Heart right ventricle (tissue), 16 donors: Measurements from ENCODE around the gene HACD4. TPM values are rescaled to one million over a fixed set of nuclear protein-coding genes. Genes with fewer than 3 reads are reported as not detected.

Source experiments
- ATAC-seq, 8 donors: fragments of 200-7000 bp; cut with Tn5 transposase; one replicate each; pipeline ENCODE4 v1.9.1; 2020; ENCODE audit warnings: mild to moderate bottlenecking in 8 of 8, moderate library complexity in 8 of 8, moderate number of reproducible peaks in 1 of 8
- DNase-seq, 2 donors: peaks; one replicate each; pipeline ENCODE4 v3.0.0-alpha.2; 2020
- H3K27ac ChIP-seq, 10 donors: fragments of 200-600 bp; sonication (generic) in 2 of 10; one replicate each; pipeline versions ENCODE4 v1.5.0 to v1.8.0; 2020 to 2022; ENCODE audit warnings: mild to moderate bottlenecking in 3 of 10
- H3K27me3 ChIP-seq, 7 donors: fragments of 200-600 bp; one replicate each; pipeline ENCODE4 v1.8.0; 2021 to 2022; ENCODE audit warnings: mild to moderate bottlenecking in 2 of 7
- H3K36me3 ChIP-seq, 9 donors: fragments of 200-600 bp; sonication (generic) in 1 of 9; one replicate each; pipeline versions ENCODE4 v1.5.0 to v1.8.0; 2020 to 2022; ENCODE audit warnings: mild to moderate bottlenecking in 2 of 9
- H3K4me1 ChIP-seq, 9 donors: fragments of 200-600 bp; sonication (generic) in 1 of 9; one replicate each; pipeline versions ENCODE4 v1.5.0 to v1.8.0; 2020 to 2022; ENCODE audit warnings: mild to moderate bottlenecking in 4 of 9
- H3K4me3 ChIP-seq, 10 donors: fragments of 200-600 bp; sonication (generic) in 2 of 10; one replicate each; pipeline versions ENCODE4 v1.5.0 to v1.8.0; 2020 to 2022; ENCODE audit warnings: mild to moderate bottlenecking in 7 of 10, moderate library complexity in 2 of 10
- H3K9me3 ChIP-seq, 11 donors: fragments of 200-600 bp in 10 of 11; sonication (generic) in 2 of 11; one replicate each; pipeline versions ENCODE4 v1.5.0 to v1.8.0; 2013 to 2022; ENCODE audit warnings: mild to moderate bottlenecking in 2 of 11, control low read depth in 1 of 11, moderate library complexity in 1 of 11
- CTCF ChIP-seq, 9 donors: fragments of 200-600 bp; sonication (generic) in 2 of 9; IDR thresholded peaks; one replicate each; pipeline versions ENCODE4 v1.5.0 to v1.8.0; 2021 to 2022; ENCODE audit warnings: antibody characterized with exemption in 9 of 9, mild to moderate bottlenecking in 5 of 9, moderate library complexity in 1 of 9
- WGBS, 2 donors: extraction: QIAGEN DNeasy Blood & Tissue Kit; methylation state at CpG; one replicate each; pipeline ENCODE4 v1.1.7; 2013; ENCODE audit warnings: inconsistent platforms in 1 of 2; 5-methylcytosine and 5-hydroxymethylcytosine counted together
- intact Hi-C, 10 donors: fragments of 100-400 bp; cut with DNase I; formaldehyde crosslinking; loops; one replicate each; pipeline versions ENCODE4 v1.11.1 to v1.14.2; 2022
- polyA plus RNA-seq, 2 donors: library from polyadenylated mRNA; stranded (reverse); fragments of 200-250 nt; gene quantifications; one replicate each; pipeline ENCODE4 v1.2.3, GENCODE V29; 2013
- total RNA-seq, 10 donors: library from RNA; stranded (reverse); fragmentation: NEBNext Ultra II Directional in 3 of 10; extraction: Animal tissue kit (Norgen Biotek cat#: 25700) in 3 of 10; gene quantifications; one replicate each; pipeline versions ENCODE4 v1.2.1 to v1.2.4, GENCODE V29; 2021 to 2023
- donor health status: Arrhythmogenic right ventricular cardiomyopathy.
- donor health status: ischemic (EF 13 %, LVEDD 7.1; RV severe dilation, severe dysfunction).
- donor health status: healthy with polysubstance abuse.
- donor health status: DM: no; HTN: yes; CAD: no.
- donor health status: DM: no; HTN: no; CAD: no.
- donor health status: ischemic (EF 25% LVEDD 6.9; RV normal size, moderate dysfunction).
- donor health status: ischemic (EF 25% LVEDD 5.7; RV mildly dilated, moderate dysfunction).
- donor health status: healthy.
- donor health status: DM: yes; HTN: yes; CAD: no.
- donor health status: Ischemic cardiomyopathy.
- donor health status: ischemic (EF 35%, LVEDD 5.7; RV mildly dilated, moderate dysfunction).
- donor health status: nonischemic (EF 11% LVEDD 7.7; RV severe dilation, severe dysfunction).
- donor health status: DM: yes; HTN: yes; CAD: no.
- donor health status: PGD.
- donor health status: ischemic (EF 29% LVEDD 5.4; RV normal size, mild dysfunction).
- donor health status: nonischemic (EF 23%, LVEDD 6.1; RV moderate dilation, normal function).

The HACD4 gene
- total and polyA plus RNA-seq, 12 donors = 0.23 to 1.9 (median 0.61) TPM

- H3K27ac ChIP-seq = peak overlapping the region in 1 of 10 donors; percentile 70
- intact Hi-C loops = loop anchor here in 2 of 10 donors (10.0 kb wide), 2 partner anchors 55 to 115 kb away; no protein-coding TSS in a partner anchor
- peaks cover 0 to 23% (median 0%) of the 10 kb centered on the region in 9 donors for H3K4me1 ChIP-seq
- H3K27me3 ChIP-seq = no peaks in the 10 kb centered on the region
- ATAC-seq (peak; percentile 26 to 84 (median 58)), DNase-seq (peak; percentile 22 to 32)
- H3K36me3 ChIP-seq = peaks cover 0 to 98% (median 16%) of the 10 kb centered on the region in 9 donors
- no peak for TF ChIP-seq CTCF (IDR thresholded peaks at IDR 0.05)
- no peaks in the 10 kb centered on the region for H3K9me3 ChIP-seq
- 68 to 85% methylated on average over 6 of the region's 6 CpGs for WGBS, 2 donors
- H3K4me3 ChIP-seq = no peak overlapping the region
These were observed 41.5 kb downstream of the HACD4 start for GRCh38 chr9:20989923-20990341.

GRCh38 chr9:20988671-20989315 lies 42.6 kb downstream of the HACD4 start:
- no peak for DNase-seq
- Histone ChIP-seq H3K27ac (peak overlapping the region in 1 of 10 donors; percentile 13), H3K9me3 (no peaks in the 10 kb centered on the region), H3K27me3 (no peaks in the 10 kb centered on the region), H3K36me3 (peaks cover 0 to 90% (median 16%) of the 10 kb centered on the region in 9 donors), H3K4me1 (peaks cover 0 to 32% (median 0%) of the 10 kb centered on the region in 9 donors), H3K4me3 (no peak overlapping the region)
- intact Hi-C loops = loop anchor here in 2 of 10 donors (10.0 kb wide), 2 partner anchors 56 to 116 kb away; no protein-coding TSS in a partner anchor
- 62 to 86% methylated on average over 3 of the region's 3 CpGs for WGBS, 2 donors
- no peak for TF ChIP-seq CTCF (IDR thresholded peaks at IDR 0.05)
- ATAC-seq = no peak

GRCh38 chr9:20988061-20988460 lies 43.4 kb downstream of the HACD4 start:
- Histone ChIP-seq H3K9me3 (no peaks in the 10 kb centered on the region), H3K36me3 (peaks cover 0 to 83% (median 18%) of the 10 kb centered on the region in 9 donors), H3K4me1 (peaks cover 0 to 32% (median 0%) of the 10 kb centered on the region in 9 donors), H3K27me3 (no peaks in the 10 kb centered on the region), H3K27ac (no peak overlapping the region), H3K4me3 (no peak overlapping the region)
- intact Hi-C loops = loop anchor here in 2 of 10 donors (10.0 kb wide), 2 partner anchors 57 to 117 kb away; no protein-coding TSS in a partner anchor
- no peak for TF ChIP-seq CTCF (IDR thresholded peaks at IDR 0.05)
- no peak for DNase-seq
- WGBS, 2 donors = 93 to 95% methylated on average over 3 of the region's 3 CpGs
- ATAC-seq = no peak

- Histone ChIP-seq H3K9me3 (no peaks in the 10 kb centered on the region), H3K27ac (no peak overlapping the region), H3K27me3 (no peaks in the 10 kb centered on the region), H3K36me3 (peaks cover 0 to 82% (median 23%) of the 10 kb centered on the region in 9 donors), H3K4me3 (no peak overlapping the region), H3K4me1 (peaks cover 0 to 32% (median 0%) of the 10 kb centered on the region in 9 donors)
- WGBS, 2 donors = 89 to 95% methylated on average over 1 of the region's 1 CpG
- DNase-seq = no peak
- TF ChIP-seq CTCF (IDR thresholded peaks at IDR 0.05) = no peak
- no peak for ATAC-seq
- intact Hi-C loops = loop anchor here in 2 of 10 donors (10.0 kb wide), 2 partner anchors 57 to 117 kb away; no protein-coding TSS in a partner anchor
These were observed 43.9 kb downstream of the HACD4 start for GRCh38 chr9:20987521-20987920.
